HepG2 (cell line): ENCODE measurements around the gene PCBD1. TPM values are rescaled to one million over a fixed set of nuclear protein-coding genes. Genes with fewer than 3 reads are reported as not detected.
A peak's percentile ranks its signal among the peaks of the same experiment; 100 is the strongest.

Experiments used
- GATAD2A ChIP-seq: IDR thresholded peaks from 2 replicates; pipeline ENCODE4 v1.6.1; 2016
- KLF9 ChIP-seq: IDR thresholded peaks from 2 replicates; pipeline ENCODE4 v1.6.1; 2016; ENCODE audit warnings: low read depth
- TCF7L2 ChIP-seq: IDR thresholded peaks from 2 replicates; pipeline ENCODE4 v1.6.1; 2011; ENCODE audit warnings: mild to moderate bottlenecking, low read depth, low read length, moderate library complexity
- TSC22D2 ChIP-seq: sonication (generic); formaldehyde crosslinking; IDR thresholded peaks from 2 replicates; pipeline ENCODE4 v1.5.1; 2020; ENCODE audit warnings: missing genetic modification reagents, mild to moderate bottlenecking, borderline replicate concordance
- ZBTB46 ChIP-seq: sonication (generic); formaldehyde crosslinking; IDR thresholded peaks from 2 replicates; pipeline ENCODE4 v1.4.0; 2020; ENCODE audit warnings: mild to moderate bottlenecking, missing genetic modification reagents, borderline replicate concordance
- ZNF329 ChIP-seq: sonication (generic); formaldehyde crosslinking; IDR thresholded peaks from 2 replicates; pipeline ENCODE4 v1.9.0; 2021; ENCODE audit warnings: low read depth, mild to moderate bottlenecking, missing genetic modification reagents
- ZNF652 ChIP-seq: IDR thresholded peaks from 2 replicates; pipeline ENCODE4 v1.6.1; 2016; ENCODE audit warnings: low read depth, borderline replicate concordance
- ZNF670 ChIP-seq: sonication (generic); formaldehyde crosslinking; IDR thresholded peaks from 2 replicates; pipeline ENCODE4 v1.8.0; 2022; ENCODE audit warnings: mild to moderate bottlenecking, missing genetic modification reagents, borderline replicate concordance
- ZNF879 ChIP-seq: sonication (generic); formaldehyde crosslinking; IDR thresholded peaks from 2 replicates; pipeline ENCODE4 v1.8.1; 2023; ENCODE audit warnings: missing genetic modification reagents
- polyA plus RNA-seq, 8 experiments: library from polyadenylated mRNA; depleted of rRNA in 3 of 8; stranded (reverse) in 7 of 8; unstranded in 1 of 8; fragments of >200 nt; fragmentation: Illumina TruSeq in 4 of 8; extraction: Trizol in 4 of 8; gene quantifications; 2 replicates each; pipeline versions ENCODE4 v1.2.1 to v1.2.3, GENCODE V29; 2011 to 2016; ENCODE audit warnings: low read depth in 4 of 8, missing spikeins in 1 of 8, mixed read lengths in 1 of 8; ENCODE audit not compliant: insufficient read depth in 1 of 8
- total RNA-seq, 5 experiments: library from RNA; depleted of rRNA; stranded (reverse); fragments of >200 nt; fragmentation: Illumina TruSeq; extraction: Trizol; gene quantifications; 2 replicates each; pipeline ENCODE4 v1.2.3, GENCODE V29; 2016; ENCODE audit warnings: low read depth in 1 of 5
- TF ChIP-seq, protein P1 (sequence below), 2 experiments: fragments of 450-650 bp in 1 of 2; sonication (generic) in 1 of 2; formaldehyde crosslinking in 1 of 2; IDR thresholded peaks; 2 replicates each; pipeline versions ENCODE4 v1.6.1 to v1.8.0; 2016 to 2022; ENCODE audit warnings: antibody characterized with exemption in 1 of 2, mild to moderate bottlenecking in 1 of 2, missing genetic modification reagents in 1 of 2
- TF ChIP-seq, protein P2 (sequence below), 2 experiments: sonication (generic) in 1 of 2; formaldehyde crosslinking in 1 of 2; IDR thresholded peaks; 2 replicates each; pipeline versions ENCODE4 v1.4.0 to v1.6.1; 2016 to 2020; ENCODE audit warnings: borderline replicate concordance in 1 of 2, low read depth in 1 of 2, mild to moderate bottlenecking in 1 of 2, missing genetic modification reagents in 1 of 2

Gene PCBD1
- total and polyA plus RNA-seq, 2 of the 13 experiments (the other 11 are each of a cell fraction or from before 2014, with no cell fraction given), result 95.3 to 168 TPM

GRCh38 chr10:70887804-70888800 is at the start of gene PCBD1 (continued):
- 0 out of 2 replicates have a peak, but pooled peaks have one; percentile 51 for TF ChIP-seq ZBTB46
- TF ChIP-seq, protein P1, sequence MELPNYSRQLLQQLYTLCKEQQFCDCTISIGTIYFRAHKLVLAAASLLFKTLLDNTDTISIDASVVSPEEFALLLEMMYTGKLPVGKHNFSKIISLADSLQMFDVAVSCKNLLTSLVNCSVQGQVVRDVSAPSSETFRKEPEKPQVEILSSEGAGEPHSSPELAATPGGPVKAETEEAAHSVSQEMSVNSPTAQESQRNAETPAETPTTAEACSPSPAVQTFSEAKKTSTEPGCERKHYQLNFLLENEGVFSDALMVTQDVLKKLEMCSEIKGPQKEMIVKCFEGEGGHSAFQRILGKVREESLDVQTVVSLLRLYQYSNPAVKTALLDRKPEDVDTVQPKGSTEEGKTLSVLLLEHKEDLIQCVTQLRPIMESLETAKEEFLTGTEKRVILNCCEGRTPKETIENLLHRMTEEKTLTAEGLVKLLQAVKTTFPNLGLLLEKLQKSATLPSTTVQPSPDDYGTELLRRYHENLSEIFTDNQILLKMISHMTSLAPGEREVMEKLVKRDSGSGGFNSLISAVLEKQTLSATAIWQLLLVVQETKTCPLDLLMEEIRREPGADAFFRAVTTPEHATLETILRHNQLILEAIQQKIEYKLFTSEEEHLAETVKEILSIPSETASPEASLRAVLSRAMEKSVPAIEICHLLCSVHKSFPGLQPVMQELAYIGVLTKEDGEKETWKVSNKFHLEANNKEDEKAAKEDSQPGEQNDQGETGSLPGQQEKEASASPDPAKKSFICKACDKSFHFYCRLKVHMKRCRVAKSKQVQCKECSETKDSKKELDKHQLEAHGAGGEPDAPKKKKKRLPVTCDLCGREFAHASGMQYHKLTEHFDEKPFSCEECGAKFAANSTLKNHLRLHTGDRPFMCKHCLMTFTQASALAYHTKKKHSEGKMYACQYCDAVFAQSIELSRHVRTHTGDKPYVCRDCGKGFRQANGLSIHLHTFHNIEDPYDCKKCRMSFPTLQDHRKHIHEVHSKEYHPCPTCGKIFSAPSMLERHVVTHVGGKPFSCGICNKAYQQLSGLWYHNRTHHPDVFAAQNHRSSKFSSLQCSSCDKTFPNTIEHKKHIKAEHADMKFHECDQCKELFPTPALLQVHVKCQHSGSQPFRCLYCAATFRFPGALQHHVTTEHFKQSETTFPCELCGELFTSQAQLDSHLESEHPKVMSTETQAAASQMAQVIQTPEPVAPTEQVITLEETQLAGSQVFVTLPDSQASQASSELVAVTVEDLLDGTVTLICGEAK (IDR thresholded peaks at IDR 0.05), result no peak
- TF ChIP-seq, protein P1 (CRISPR knock-in tag; IDR thresholded peaks at IDR 0.05), result peak; percentile 37; the same call in 1 of the 2 replicates
- TF ChIP-seq, protein P2, sequence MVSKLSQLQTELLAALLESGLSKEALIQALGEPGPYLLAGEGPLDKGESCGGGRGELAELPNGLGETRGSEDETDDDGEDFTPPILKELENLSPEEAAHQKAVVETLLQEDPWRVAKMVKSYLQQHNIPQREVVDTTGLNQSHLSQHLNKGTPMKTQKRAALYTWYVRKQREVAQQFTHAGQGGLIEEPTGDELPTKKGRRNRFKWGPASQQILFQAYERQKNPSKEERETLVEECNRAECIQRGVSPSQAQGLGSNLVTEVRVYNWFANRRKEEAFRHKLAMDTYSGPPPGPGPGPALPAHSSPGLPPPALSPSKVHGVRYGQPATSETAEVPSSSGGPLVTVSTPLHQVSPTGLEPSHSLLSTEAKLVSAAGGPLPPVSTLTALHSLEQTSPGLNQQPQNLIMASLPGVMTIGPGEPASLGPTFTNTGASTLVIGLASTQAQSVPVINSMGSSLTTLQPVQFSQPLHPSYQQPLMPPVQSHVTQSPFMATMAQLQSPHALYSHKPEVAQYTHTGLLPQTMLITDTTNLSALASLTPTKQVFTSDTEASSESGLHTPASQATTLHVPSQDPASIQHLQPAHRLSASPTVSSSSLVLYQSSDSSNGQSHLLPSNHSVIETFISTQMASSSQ (IDR thresholded peaks at IDR 0.05; ENCODE audit: low read depth), result peak; percentile 88
- TF ChIP-seq, protein P2 (CRISPR knock-in tag; IDR thresholded peaks at IDR 0.05; ENCODE audit: borderline replicate concordance), result peak; percentile 93
- no peak for TF ChIP-seq TCF7L2
- TF ChIP-seq GATAD2A (CRISPR knock-in tag), result no peak
- 0 out of 2 replicates have a peak, but pooled peaks have one; percentile 23 for TF ChIP-seq ZNF329 (CRISPR knock-in tag)
- TF ChIP-seq ZNF670, result 0 out of 2 replicates have a peak, but pooled peaks have one; percentile 61
- TF ChIP-seq TSC22D2, result 0 out of 2 replicates have a peak, but pooled peaks have one; percentile 13
- TF ChIP-seq KLF9 (CRISPR knock-in tag), result no peak
- no peak for TF ChIP-seq ZNF879 (CRISPR knock-in tag)
- no peak for TF ChIP-seq ZNF652 (CRISPR knock-in tag)
